Endodermal cell (in vitro differentiated cells): Measurements from ENCODE around the gene FUT8. TPM values are rescaled to one million over a fixed set of nuclear protein-coding genes. Genes with fewer than 3 reads are reported as not detected.
"Not testable (repeated sequence)": the region's sequence is repeated elsewhere in the genome, so short reads cannot be mapped to it uniquely, and the experiment has no call there.

ENCODE experiments used
- DNase-seq: peaks from one replicate; pipeline ENCODE4 v3.0.0-alpha.2; 2017
- H3K27ac ChIP-seq: 2 replicates; pipeline ENCODE4 v1.5.1; 2013; ENCODE audit warnings: mild to moderate bottlenecking, low read depth, low read length, moderate library complexity
- H3K27me3 ChIP-seq: 2 replicates; pipeline ENCODE4 v1.6.1; 2013; ENCODE audit warnings: mild to moderate bottlenecking, low read length, moderate library complexity; ENCODE audit not compliant: insufficient read depth, control insufficient read depth, poor library complexity, severe bottlenecking
- H3K36me3 ChIP-seq: 2 replicates; pipeline ENCODE4 v1.7.0; 2013; ENCODE audit warnings: mild to moderate bottlenecking, low read length, moderate library complexity; ENCODE audit not compliant: control insufficient read depth, insufficient read depth
- H3K4me1 ChIP-seq: one replicate; pipeline ENCODE4 v1.7.0; 2013; ENCODE audit warnings: low read length; ENCODE audit not compliant: control insufficient read depth, insufficient read depth
- H3K4me3 ChIP-seq: 2 replicates; pipeline ENCODE4 v1.5.1; 2013; ENCODE audit warnings: mild to moderate bottlenecking, low read length, moderate library complexity
- H3K9ac ChIP-seq: 2 replicates; pipeline ENCODE4 v1.6.1; 2013; ENCODE audit warnings: mild to moderate bottlenecking, low read length, moderate library complexity; ENCODE audit not compliant: poor library complexity, severe bottlenecking; ENCODE audit errors: extremely low read depth
- H3K9me3 ChIP-seq: 2 replicates; pipeline ENCODE4 v1.6.1; 2013; ENCODE audit warnings: mild to moderate bottlenecking, low read length, moderate library complexity; ENCODE audit not compliant: control insufficient read depth
- H3K27ac Mint-ChIP-seq: 2 replicates; pipeline ENCODE4 v1.8.0; 2020; ENCODE audit warnings: mixed read lengths
- H3K27me3 Mint-ChIP-seq: 2 replicates; pipeline ENCODE4 v1.8.0; 2021; ENCODE audit warnings: mild to moderate bottlenecking, mixed read lengths; ENCODE audit not compliant: insufficient read depth
- H3K36me3 Mint-ChIP-seq: 2 replicates; pipeline ENCODE4 v1.8.0; 2020; ENCODE audit warnings: low read depth, mixed read lengths
- H3K4me1 Mint-ChIP-seq: 2 replicates; pipeline ENCODE4 v1.8.0; 2020; ENCODE audit warnings: mixed read lengths
- H3K4me3 Mint-ChIP-seq: 2 replicates; pipeline ENCODE4 v1.8.0; 2020; ENCODE audit warnings: mild to moderate bottlenecking, moderate library complexity, mixed read lengths
- H3K9me3 Mint-ChIP-seq: 2 replicates; pipeline ENCODE4 v1.8.0; 2020; ENCODE audit warnings: mild to moderate bottlenecking, mixed read lengths
- CTCF ChIP-seq: fragments of 200-600 bp; sonication (generic); conservative IDR thresholded peaks from 2 replicates; pipeline ENCODE4 v1.5.0; 2021; ENCODE audit warnings: antibody characterized with exemption, mild to moderate bottlenecking
- WGBS, 2 experiments: methylation state at CpG; one replicate each; pipeline versions ENCODE4 v1.1.5 to v1.1.7; 2013; ENCODE audit warnings: missing lambda C conversion rate in 2 of 2, mixed read lengths in 1 of 2; ENCODE audit not compliant: insufficient coverage in 1 of 2, insufficient read length in 1 of 2; 5-methylcytosine and 5-hydroxymethylcytosine counted together
- total RNA-seq, 2 donors: library from RNA; stranded (reverse); fragmentation: NEBNext Ultra II Directional in 1 of 2; extraction: Animal tissue kit (Norgen Biotek cat#: 25700) in 1 of 2; gene quantifications; 2 replicates in 1 of 2; 3 replicates in 1 of 2; pipeline ENCODE4 v1.2.1, GENCODE V29; 2021

Gene FUT8
- total RNA-seq, 2 donors from 2014 or later = 63.9 to 76.9 TPM

DNA sequence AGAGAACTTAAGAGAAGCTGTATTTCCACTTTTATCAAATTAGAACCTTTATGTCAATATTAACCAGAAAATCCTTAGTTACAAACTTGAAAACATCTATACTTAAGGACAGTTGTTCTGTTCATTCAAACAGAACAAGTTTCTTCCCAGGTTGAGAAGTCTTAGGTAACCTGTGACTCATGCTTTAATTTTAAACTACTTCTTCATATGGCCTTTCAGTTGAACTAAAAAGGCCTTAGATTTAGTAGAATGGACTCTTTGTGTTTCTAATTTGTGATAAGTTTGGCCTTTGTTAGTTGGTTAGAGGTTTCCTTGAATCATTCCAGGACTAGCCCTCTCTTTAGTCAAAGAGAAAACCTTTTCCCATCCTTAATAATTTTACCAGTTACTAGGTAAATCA lies 274.2 kb downstream of the FUT8 start:
- no peak overlapping the region for H3K27ac Mint-ChIP-seq
- H3K27ac ChIP-seq = no peak overlapping the region
- H3K27me3 ChIP-seq = no peaks in the 10 kb centered on the region
- H3K27me3 Mint-ChIP-seq = no peaks in the 10 kb centered on the region
- no peak for TF ChIP-seq CTCF
- H3K9me3 ChIP-seq = no peaks in the 10 kb centered on the region
- H3K9ac ChIP-seq = no peak overlapping the region
- H3K4me1 Mint-ChIP-seq = peaks cover 4% of the 10 kb centered on the region
- peaks cover 10% of the 10 kb centered on the region for H3K36me3 ChIP-seq
- no peak overlapping the region for H3K4me3 ChIP-seq
- H3K4me3 Mint-ChIP-seq = no peak overlapping the region
- H3K4me1 ChIP-seq = no peaks in the 10 kb centered on the region
- peaks cover 15% of the 10 kb centered on the region for H3K9me3 Mint-ChIP-seq
- peaks cover 8% of the 10 kb centered on the region for H3K36me3 Mint-ChIP-seq
- no peak for DNase-seq

GRCh38 chr14:65689070-65689469 lies 276.5 kb downstream of the FUT8 start:
- peaks cover 10% of the 10 kb centered on the region for H3K36me3 ChIP-seq
- no peak overlapping the region for H3K4me3 ChIP-seq
- peaks cover 30% of the 10 kb centered on the region for H3K9me3 Mint-ChIP-seq
- H3K4me1 Mint-ChIP-seq = peaks cover 4% of the 10 kb centered on the region
- H3K27ac ChIP-seq = no peak overlapping the region
- H3K36me3 Mint-ChIP-seq = peaks cover 14% of the 10 kb centered on the region
- H3K27ac Mint-ChIP-seq = no peak overlapping the region
- no peak for DNase-seq
- no peaks in the 10 kb centered on the region for H3K4me1 ChIP-seq
- H3K27me3 Mint-ChIP-seq = no peaks in the 10 kb centered on the region
- peaks cover 9% of the 10 kb centered on the region for H3K9me3 ChIP-seq
- no peak overlapping the region for H3K9ac ChIP-seq
- H3K4me3 Mint-ChIP-seq = no peak overlapping the region
- no peaks in the 10 kb centered on the region for H3K27me3 ChIP-seq
- TF ChIP-seq CTCF = no peak

DNA sequence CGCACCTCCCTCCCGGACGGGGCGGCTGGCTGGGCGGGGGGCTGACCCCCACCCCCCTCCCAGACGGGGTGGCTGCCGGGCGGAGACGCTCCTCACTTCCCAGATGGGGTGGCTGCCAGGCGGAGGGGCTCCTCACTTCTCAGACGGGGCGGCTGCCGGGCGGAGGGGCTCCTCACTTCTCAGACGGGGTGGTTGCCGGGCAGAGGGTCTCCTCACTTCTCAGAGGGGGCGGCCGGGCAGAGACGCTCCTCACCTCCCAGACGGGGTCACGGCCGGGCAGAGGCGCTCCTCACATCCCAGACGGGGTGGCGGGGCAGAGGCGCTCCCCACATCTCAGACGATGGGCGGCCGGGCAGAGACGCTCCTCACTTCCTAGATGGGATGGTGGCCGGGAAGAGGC lies 280.0 kb downstream of the FUT8 start:
- H3K27me3 ChIP-seq, H3K27me3 Mint-ChIP-seq, H3K27ac ChIP-seq, H3K4me1 ChIP-seq, H3K27ac Mint-ChIP-seq, H3K9ac ChIP-seq, H3K4me3 Mint-ChIP-seq, H3K4me3 ChIP-seq, H3K36me3 ChIP-seq, H3K4me1 Mint-ChIP-seq, DNase-seq: not testable (repeated sequence)
- Mint-ChIP-seq H3K9me3 (peaks cover 35% of the 10 kb centered on the region), H3K36me3 (peaks cover 14% of the 10 kb centered on the region)
- H3K9me3 ChIP-seq = peaks cover 19% of the 10 kb centered on the region
- 100% methylated on average over 6 of the region's 31 CpGs; no CpG with 5 or more reads in 1 of the 2 experiments for WGBS, 2 experiments

GRCh38 chr14:65696801-65697200 lies 284.3 kb downstream of the FUT8 start:
- DNase-seq = no peak
- no peak overlapping the region for H3K27ac ChIP-seq

More at GRCh38 chr14:65696801-65697200, 284.3 kb downstream of the FUT8 start:
- no peak overlapping the region for H3K4me3 ChIP-seq
- Mint-ChIP-seq H3K4me3 (no peak overlapping the region), H3K36me3 (peaks cover 5% of the 10 kb centered on the region), H3K27me3 (no peaks in the 10 kb centered on the region), H3K4me1 (no peaks in the 10 kb centered on the region), H3K27ac (no peak overlapping the region), H3K9me3 (peaks cover 21% of the 10 kb centered on the region)
- H3K4me1 ChIP-seq = no peaks in the 10 kb centered on the region
- WGBS, 2 experiments = 100% methylated on average over 1 of the region's 1 CpG
- H3K27me3 ChIP-seq = no peaks in the 10 kb centered on the region
- peaks cover 19% of the 10 kb centered on the region for H3K9me3 ChIP-seq
- no peak for TF ChIP-seq CTCF
- no peaks in the 10 kb centered on the region for H3K36me3 ChIP-seq
- no peak overlapping the region for H3K9ac ChIP-seq
